Lower leg skin (tissue), 3 donors: ENCODE data around the gene R3HDM2.

Source experiments
- CTCF ChIP-seq, 3 donors: fragments of 450-650 bp; IDR thresholded peaks; one replicate each; pipeline ENCODE4 v1.5.1; 2016; ENCODE audit warnings: antibody characterized with exemption in 3 of 3, mild to moderate bottlenecking in 3 of 3, moderate library complexity in 2 of 3
- POLR2A ChIP-seq, 2 donors: fragments of 450-650 bp; IDR thresholded peaks; one replicate each; pipeline ENCODE4 v1.6.1; 2016 to 2017; ENCODE audit warnings: antibody characterized with exemption in 2 of 2, mild to moderate bottlenecking in 1 of 2, moderate library complexity in 1 of 2

- TF ChIP-seq CTCF (IDR thresholded peaks at IDR 0.05) (no peak), POLR2A (IDR thresholded peaks at IDR 0.05) (no peak)
Measured at GRCh38 chr12:57380300-57380699, 50.5 kb downstream of the R3HDM2 start.
